DMS53 (cell line): Measurements from ENCODE around the gene SCNN1A.
A peak's percentile ranks its signal among the peaks of the same experiment; 100 is the strongest.

Experiments
- DNase-seq: peaks from one replicate; lab custom pipeline; 2025; lab: John Stamatoyannopoulos, UW

SCNN1A gene

GRCh38 chr12:6375269-6376078 is at the start of gene SCNN1A:
Gene SCNN1A (minus strand): TSS chr12:6375563. CDS start chr12:6374783, 780 bp downstream.
- peak; percentile 99 for DNase-seq

DNA sequence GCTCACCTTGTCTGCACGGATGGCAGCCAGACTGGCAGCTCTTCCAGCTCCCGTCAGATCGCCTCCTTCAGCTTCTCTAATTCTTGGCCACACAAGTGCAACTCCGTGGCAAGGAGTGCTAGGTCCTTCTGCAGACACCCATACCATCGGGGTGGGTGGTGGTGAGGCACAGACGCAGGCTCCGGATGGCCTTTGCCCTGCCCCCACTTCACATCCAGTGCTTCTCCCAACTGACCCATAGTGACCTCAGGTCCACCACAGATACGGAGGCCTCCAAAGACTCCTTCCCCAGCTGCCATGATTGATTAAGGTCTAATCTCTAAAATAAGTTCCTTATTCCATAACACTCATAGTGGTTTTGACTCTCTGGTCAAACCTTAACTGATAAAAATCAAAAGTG is 49.5 kb upstream of the SCNN1A start:
- no peak for DNase-seq

- no peak for DNase-seq
These were observed 48.6 kb upstream of the SCNN1A start for GRCh38 chr12:6424008-6424347.

DNA sequence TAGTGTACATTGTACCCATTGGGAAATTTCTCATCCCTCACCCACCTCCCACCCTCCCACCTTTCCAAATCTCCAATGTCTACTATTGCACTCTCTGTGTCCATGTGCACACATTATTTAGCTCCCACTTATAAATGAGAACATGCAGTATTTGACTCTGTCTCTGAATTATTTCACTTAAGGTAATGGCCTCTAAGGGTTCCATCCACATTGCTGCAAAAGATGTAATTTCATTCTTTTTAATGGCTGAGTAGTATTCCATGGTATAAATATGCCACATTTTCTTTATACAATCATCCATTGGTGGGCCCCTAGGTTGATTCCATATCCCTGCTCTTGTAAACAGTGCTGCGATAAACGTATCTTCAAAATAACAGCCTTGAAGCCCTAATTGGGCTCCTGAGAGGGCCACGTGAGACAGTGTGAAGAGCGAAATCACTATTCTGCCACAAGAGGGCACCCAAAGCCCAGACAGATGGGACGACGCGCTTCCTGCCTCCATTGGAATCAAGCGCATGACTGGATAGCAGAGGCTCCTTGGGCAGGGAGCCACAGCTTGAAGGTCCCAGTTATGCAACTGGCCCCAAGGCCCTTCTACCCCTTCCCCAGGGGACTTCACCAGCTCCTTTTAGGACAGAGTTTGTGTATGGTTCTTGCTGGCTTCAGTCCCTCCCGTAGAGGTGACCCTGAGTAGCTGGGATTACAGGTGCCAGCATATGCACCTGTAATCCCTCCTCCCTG is 48.1 kb upstream of the SCNN1A start:
- DNase-seq, result peak; percentile 98

- DNase-seq, result no peak
These were observed 45.0 kb upstream of the SCNN1A start for GRCh38 chr12:6420364-6420763.

DNA sequence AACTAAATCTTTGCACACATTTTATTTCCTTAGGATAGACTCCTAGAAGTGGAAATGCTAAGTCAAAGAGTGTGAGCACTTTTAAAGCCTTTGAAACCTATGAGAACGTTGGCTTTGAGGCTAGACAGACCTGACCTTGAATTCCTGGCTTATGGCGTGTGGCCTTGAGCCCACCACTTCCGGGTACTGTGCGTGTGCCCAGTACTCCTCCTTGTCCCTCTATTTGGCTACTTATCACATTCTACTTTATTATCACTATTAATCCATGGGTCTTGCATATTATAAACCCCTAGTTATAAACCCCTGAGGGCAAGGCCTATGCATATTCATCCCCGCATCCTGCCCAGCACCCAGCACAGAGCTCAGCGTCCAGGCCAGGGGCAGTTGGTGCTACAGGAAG is 43.4 kb upstream of the SCNN1A start:
- no peak for DNase-seq

DNA sequence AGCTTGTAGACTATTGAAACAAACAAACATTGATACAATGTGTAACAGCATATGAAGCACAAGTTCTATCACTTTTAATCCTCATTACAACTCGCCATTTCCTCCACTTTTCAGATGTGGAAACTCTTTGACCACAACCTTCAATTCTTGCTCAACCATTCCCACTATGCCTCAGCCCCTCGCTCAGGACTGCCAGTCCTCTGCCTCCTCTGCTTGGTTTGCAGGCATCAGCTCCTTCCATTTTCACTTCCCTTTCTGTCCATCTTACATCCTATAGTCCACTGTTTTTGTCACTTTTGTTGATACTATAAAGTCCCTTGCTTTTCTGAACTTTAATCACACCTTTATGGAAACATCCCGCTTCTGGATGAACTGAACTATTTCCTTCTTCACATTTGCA is 41.2 kb upstream of the SCNN1A start:
- DNase-seq, result no peak

- peak; percentile 76 for DNase-seq
These were observed 32.0 kb upstream of the SCNN1A start for GRCh38 chr12:6407236-6407954.

- DNase-seq, result no peak
These were observed 30.6 kb upstream of the SCNN1A start for GRCh38 chr12:6405963-6406362.

DNA sequence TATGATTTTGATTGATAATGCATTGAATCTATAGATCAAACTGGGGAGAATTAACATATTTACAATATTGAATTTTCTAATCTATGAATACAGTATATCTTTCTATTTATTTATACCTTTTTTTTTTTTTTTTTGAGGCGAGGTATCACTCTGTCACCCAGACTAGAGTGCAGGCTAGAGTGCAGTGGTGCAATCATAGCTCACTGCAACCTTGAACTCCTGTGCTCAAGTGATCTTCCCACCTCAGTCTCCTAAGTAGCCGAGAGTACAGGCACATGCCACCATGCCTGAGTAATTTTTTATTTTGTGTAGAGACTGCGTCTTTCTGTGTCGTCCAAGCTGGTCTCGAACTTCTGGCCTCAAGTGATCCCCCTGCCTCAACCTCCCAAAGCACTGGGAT is 29.0 kb upstream of the SCNN1A start:
- no peak for DNase-seq

- DNase-seq, result no peak
These were observed 24.7 kb upstream of the SCNN1A start for GRCh38 chr12:6399884-6400644.

- no peak for DNase-seq
These were observed 20.7 kb upstream of the SCNN1A start for GRCh38 chr12:6396031-6396430.

DNA sequence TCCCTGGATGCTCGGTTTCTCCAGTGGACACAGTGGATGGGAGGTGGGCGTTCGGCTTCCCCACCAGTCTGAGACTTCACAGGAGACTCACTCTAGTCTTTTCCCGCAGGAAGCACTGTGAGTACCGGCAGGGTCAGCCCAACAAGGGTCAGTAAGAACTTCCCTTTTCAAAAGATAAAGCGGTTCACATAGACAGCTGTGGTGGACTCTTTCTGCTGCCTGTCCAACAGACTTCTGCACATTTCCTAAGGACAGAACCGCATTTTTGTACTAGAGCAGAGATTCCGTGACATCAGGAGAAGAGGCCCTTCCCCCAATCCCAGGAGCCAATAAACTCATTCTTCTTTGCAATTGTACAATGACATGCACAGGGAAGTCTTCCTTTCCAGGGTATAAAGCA is 19.0 kb upstream of the SCNN1A start:
- no peak for DNase-seq

DNA sequence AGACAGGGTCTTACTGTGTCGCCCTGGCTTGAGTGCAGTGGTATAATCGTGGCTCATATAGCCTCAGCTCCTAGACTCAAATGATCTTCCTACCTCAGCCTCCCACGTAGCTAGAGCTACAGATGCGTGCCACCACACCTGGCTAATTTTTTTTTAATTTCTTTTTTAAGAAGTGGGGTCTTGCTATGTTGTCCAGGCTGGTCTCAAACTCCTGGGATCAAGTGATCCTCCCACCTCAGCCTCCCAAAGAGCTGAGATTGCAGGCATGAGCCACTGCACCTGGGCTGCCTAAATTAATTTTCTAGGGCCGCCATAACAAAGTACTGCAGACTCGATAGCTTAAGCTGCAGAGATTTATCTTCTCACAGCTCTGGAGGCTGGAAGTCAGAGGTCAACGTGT is 17.7 kb upstream of the SCNN1A start:
- no peak for DNase-seq

DNA sequence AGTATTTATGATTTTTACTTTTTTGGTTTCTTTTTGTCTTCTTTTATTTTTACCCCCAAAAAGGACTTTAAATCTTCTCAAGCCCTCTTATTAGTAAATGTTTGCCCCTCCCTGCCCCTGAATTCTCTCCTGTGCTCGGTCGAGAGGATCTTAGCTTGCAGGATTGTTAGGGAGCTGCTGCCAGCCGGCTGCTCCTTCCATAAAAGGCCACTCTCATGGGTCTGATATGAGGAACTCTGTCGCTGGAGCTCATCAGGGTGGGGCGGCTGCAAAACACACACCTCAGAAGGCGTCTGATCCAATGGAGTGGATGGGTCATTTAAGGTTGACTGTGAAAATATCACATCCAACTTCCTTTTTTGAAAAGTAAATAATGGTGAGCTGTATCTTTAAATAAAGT is 17.1 kb upstream of the SCNN1A start:
- peak; percentile 83 for DNase-seq

- no peak for DNase-seq
These were observed 15.7 kb upstream of the SCNN1A start for GRCh38 chr12:6391013-6391412.

GRCh38 chr12:6390084-6390799 is 14.9 kb upstream of the SCNN1A start:
- no peak for DNase-seq

DNA sequence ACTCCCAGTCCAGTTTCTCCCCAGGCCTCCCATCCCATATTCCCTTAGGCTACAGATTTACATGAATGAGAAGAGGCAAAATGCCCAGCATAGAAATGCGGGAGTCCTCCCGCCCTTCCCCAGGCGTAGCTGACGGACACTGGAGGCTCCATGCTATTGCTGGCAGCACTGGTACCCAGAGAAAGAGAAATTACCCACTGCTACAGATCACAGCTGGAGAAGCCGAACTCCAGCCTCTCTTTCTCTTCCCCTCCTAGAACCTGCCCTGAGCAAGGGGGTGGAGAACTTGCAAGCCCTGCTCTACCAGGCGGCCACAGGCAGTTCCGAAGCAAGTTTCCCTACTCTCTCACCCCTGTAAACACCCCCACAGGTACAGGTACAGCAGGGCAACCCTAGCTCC is 12.2 kb upstream of the SCNN1A start:
- DNase-seq, result no peak

GRCh38 chr12:6386491-6386890 is 11.1 kb upstream of the SCNN1A start:
- no peak for DNase-seq

GRCh38 chr12:6386038-6386437 is 10.7 kb upstream of the SCNN1A start:
- no peak for DNase-seq
